MM.1S (cell line): ENCODE data around the gene MYOG.

Experiments used
- DNase-seq: peaks from one replicate; pipeline ENCODE4 v3.0.0-alpha.2; 2015
- H2AFZ ChIP-seq: fragments of 300-600 bp; sonication (generic); 2 replicates; pipeline ENCODE4 v1.6.0; 2016; ENCODE audit warnings: antibody characterized with exemption, low read length
- H3F3A ChIP-seq: fragments of 300-600 bp; sonication (generic); 2 replicates; pipeline ENCODE4 v1.6.1; 2016; ENCODE audit warnings: mild to moderate bottlenecking, antibody characterized with exemption, low read length, moderate library complexity, mixed read lengths; ENCODE audit not compliant: insufficient read depth
- H3K27ac ChIP-seq: fragments of 300-600 bp; sonication (generic); 2 replicates; pipeline ENCODE4 v1.5.1; 2016; ENCODE audit warnings: mild to moderate bottlenecking, low read length
- H3K27me3 ChIP-seq: fragments of 300-600 bp; sonication (generic); replicated peaks from 2 replicates; pipeline ENCODE4 v1.6.0; 2016; ENCODE audit warnings: low read length; ENCODE audit not compliant: insufficient read depth
- H3K36me3 ChIP-seq: fragments of 300-600 bp; sonication (generic); replicated peaks from 2 replicates; pipeline ENCODE4 v1.6.1; 2016; ENCODE audit warnings: mild to moderate bottlenecking, low read length, mixed read lengths; ENCODE audit not compliant: insufficient read depth
- H3K4me1 ChIP-seq: fragments of 300-600 bp; sonication (generic); 2 replicates; pipeline ENCODE4 v1.6.1; 2016; ENCODE audit warnings: low read length, mixed read lengths
- H3K4me2 ChIP-seq: fragments of 300-600 bp; sonication (generic); 2 replicates; pipeline ENCODE4 v1.6.0; 2016; ENCODE audit warnings: low read depth, low read length
- H3K4me3 ChIP-seq: fragments of 300-600 bp; sonication (generic); 2 replicates; pipeline ENCODE4 v1.5.1; 2016; ENCODE audit warnings: low read length, mixed read lengths
- H3K79me2 ChIP-seq: fragments of 300-600 bp; sonication (generic); 2 replicates; pipeline ENCODE4 v1.6.1; 2016; ENCODE audit warnings: mixed run types, low read length, mixed read lengths
- H3K9ac ChIP-seq: fragments of 300-600 bp; sonication (generic); 2 replicates; pipeline ENCODE4 v1.6.1; 2016; ENCODE audit warnings: low read length, mixed read lengths
- H3K9me2 ChIP-seq: fragments of 300-600 bp; sonication (generic); replicated peaks from 2 replicates; pipeline ENCODE4 v1.6.1; 2016; ENCODE audit warnings: mild to moderate bottlenecking, low read length, mixed read lengths; ENCODE audit not compliant: insufficient read depth
- H3K9me3 ChIP-seq: fragments of 300-600 bp; sonication (generic); replicated peaks from 2 replicates; pipeline ENCODE4 v1.6.1; 2016; ENCODE audit warnings: mild to moderate bottlenecking, low read length, mixed read lengths; ENCODE audit not compliant: insufficient read depth
- H4K20me1 ChIP-seq: fragments of 300-600 bp; sonication (generic); 2 replicates; pipeline ENCODE4 v1.6.1; 2016; ENCODE audit warnings: mild to moderate bottlenecking, low read length, moderate library complexity, mixed read lengths; ENCODE audit not compliant: insufficient read depth
- CTCF ChIP-seq: fragments of 300-600 bp; sonication (generic); IDR thresholded peaks from 2 replicates; pipeline ENCODE4 v1.5.1; 2016; ENCODE audit warnings: antibody characterized with exemption, low read length, mixed read lengths
- EZH2 ChIP-seq: fragments of 300-600 bp; sonication (generic); optimal IDR thresholded peaks from 2 replicates; pipeline ENCODE3; 2017; ENCODE audit warnings: low read depth, mild to moderate bottlenecking, antibody characterized with exemption, low read length, mixed read lengths
- EZH2phosphoT487 ChIP-seq: fragments of 300-600 bp; sonication (generic); IDR thresholded peaks from 2 replicates; pipeline ENCODE4 v1.6.1; 2018; ENCODE audit warnings: antibody characterized with exemption, low read length

MYOG gene

GRCh38 chr1:203066965-203067364 lies 18.8 kb downstream of the MYOG start:
- Histone ChIP-seq H3F3A (0 out of 2 replicates have a peak, but pooled peaks cover 2% of the 10 kb centered on the region), H3K79me2 (no peaks in the 10 kb centered on the region), H3K4me1 (peaks cover 19% of the 10 kb centered on the region), H3K9ac (no peak overlapping the region), H2AFZ (no peak overlapping the region), H3K27me3 (no peaks in the 10 kb centered on the region), H4K20me1 (no peaks in the 10 kb centered on the region), H3K27ac (no peak overlapping the region), H3K9me2 (no peaks in the 10 kb centered on the region), H3K36me3 (no peaks in the 10 kb centered on the region), H3K9me3 (no peaks in the 10 kb centered on the region), H3K4me2 (no peak overlapping the region), H3K4me3 (no peak overlapping the region)
- no peak for DNase-seq
- TF ChIP-seq EZH2phosphoT487 (no peak), CTCF (no peak), EZH2 (no peak)

DNA sequence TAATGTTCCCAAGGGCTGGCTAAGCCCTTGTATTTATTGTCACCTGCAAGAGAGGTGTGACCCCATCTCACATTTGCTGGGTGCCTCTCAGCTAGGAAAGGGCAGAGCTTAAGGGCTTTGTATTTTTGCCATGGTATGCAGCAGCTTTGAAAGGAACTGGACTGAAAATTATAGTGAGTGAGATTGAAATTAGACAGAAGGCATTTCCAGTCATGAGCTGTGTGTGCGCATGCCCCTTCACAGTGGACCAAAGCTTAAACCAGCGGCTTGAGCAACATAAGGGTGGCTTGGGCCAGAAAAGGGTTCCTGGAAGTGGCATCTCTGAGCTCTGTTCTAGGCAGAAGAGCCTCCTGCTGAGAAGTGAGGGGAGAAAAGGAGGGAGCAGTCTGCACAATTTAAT lies 19.8 kb downstream of the MYOG start:
- H3K9me3 ChIP-seq: no peaks in the 10 kb centered on the region
- TF ChIP-seq EZH2 (no peak), CTCF (no peak), EZH2phosphoT487 (no peak)
- no peak overlapping the region for H3K9ac ChIP-seq
- DNase-seq: no peak
- H4K20me1 ChIP-seq: no peaks in the 10 kb centered on the region
- no peaks in the 10 kb centered on the region for H3K36me3 ChIP-seq
- no peaks in the 10 kb centered on the region for H3K27me3 ChIP-seq
- no peak overlapping the region for H3K4me3 ChIP-seq
- H3K9me2 ChIP-seq: no peaks in the 10 kb centered on the region
- no peaks in the 10 kb centered on the region for H3K79me2 ChIP-seq
- 0 out of 2 replicates have a peak, but pooled peaks cover 2% of the 10 kb centered on the region for H3F3A ChIP-seq
- H3K4me1 ChIP-seq: peaks cover 19% of the 10 kb centered on the region
- no peak overlapping the region for H2AFZ ChIP-seq
- H3K27ac ChIP-seq: no peak overlapping the region
- no peak overlapping the region for H3K4me2 ChIP-seq

DNA sequence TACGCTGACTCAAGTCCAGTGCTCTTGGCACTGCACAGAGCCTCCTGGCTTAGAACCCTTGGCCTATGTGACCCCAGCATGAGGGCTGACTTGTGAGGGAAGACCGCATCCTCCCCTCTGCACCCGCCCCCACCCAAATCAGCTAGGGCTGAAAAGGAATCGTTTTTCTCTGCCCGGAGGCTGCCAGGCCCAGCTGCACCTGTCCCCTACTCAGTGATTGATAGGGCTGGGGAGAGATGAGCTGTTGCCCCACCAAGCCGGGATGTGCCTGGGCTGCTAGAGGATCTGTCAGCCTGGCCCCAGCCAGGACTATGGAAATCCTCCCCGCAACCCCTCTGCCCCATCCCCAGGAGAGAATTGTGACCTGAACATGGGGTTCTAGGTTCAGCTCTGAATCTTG lies 20.6 kb downstream of the MYOG start:
- H3K9ac ChIP-seq: no peak overlapping the region
- H2AFZ ChIP-seq: no peak overlapping the region
- H3F3A ChIP-seq: 0 out of 2 replicates have a peak, but pooled peaks cover 2% of the 10 kb centered on the region
- H4K20me1 ChIP-seq: no peaks in the 10 kb centered on the region
- H3K4me2 ChIP-seq: no peak overlapping the region
- H3K4me3 ChIP-seq: no peak overlapping the region
- H3K9me3 ChIP-seq: no peaks in the 10 kb centered on the region
- no peaks in the 10 kb centered on the region for H3K27me3 ChIP-seq
- H3K27ac ChIP-seq: no peak overlapping the region
- no peak for DNase-seq
- H3K4me1 ChIP-seq: peaks cover 19% of the 10 kb centered on the region
- no peaks in the 10 kb centered on the region for H3K9me2 ChIP-seq
- no peaks in the 10 kb centered on the region for H3K36me3 ChIP-seq
- no peaks in the 10 kb centered on the region for H3K79me2 ChIP-seq
- TF ChIP-seq EZH2 (no peak), CTCF (no peak), EZH2phosphoT487 (no peak)
